VCaP (cell line): ENCODE data around the gene ZNF808.
A peak's percentile ranks its signal among the peaks of the same experiment; 100 is the strongest.
"Not testable (repeated sequence)": the region's sequence is repeated elsewhere in the genome, so short reads cannot be mapped to it uniquely, and the experiment has no call there.

Experiments used
- H3K27ac ChIP-seq: fragments of 450-650 bp; 2 replicates; pipeline ENCODE4 v1.5.1; 2017
- TF ChIP-seq, protein P1 (sequence below): fragments of 450-650 bp; conservative IDR thresholded peaks from 2 replicates; pipeline ENCODE4 v1.5.1; 2017; ENCODE audit warnings: mild to moderate bottlenecking, moderate library complexity

ZNF808 gene

DNA sequence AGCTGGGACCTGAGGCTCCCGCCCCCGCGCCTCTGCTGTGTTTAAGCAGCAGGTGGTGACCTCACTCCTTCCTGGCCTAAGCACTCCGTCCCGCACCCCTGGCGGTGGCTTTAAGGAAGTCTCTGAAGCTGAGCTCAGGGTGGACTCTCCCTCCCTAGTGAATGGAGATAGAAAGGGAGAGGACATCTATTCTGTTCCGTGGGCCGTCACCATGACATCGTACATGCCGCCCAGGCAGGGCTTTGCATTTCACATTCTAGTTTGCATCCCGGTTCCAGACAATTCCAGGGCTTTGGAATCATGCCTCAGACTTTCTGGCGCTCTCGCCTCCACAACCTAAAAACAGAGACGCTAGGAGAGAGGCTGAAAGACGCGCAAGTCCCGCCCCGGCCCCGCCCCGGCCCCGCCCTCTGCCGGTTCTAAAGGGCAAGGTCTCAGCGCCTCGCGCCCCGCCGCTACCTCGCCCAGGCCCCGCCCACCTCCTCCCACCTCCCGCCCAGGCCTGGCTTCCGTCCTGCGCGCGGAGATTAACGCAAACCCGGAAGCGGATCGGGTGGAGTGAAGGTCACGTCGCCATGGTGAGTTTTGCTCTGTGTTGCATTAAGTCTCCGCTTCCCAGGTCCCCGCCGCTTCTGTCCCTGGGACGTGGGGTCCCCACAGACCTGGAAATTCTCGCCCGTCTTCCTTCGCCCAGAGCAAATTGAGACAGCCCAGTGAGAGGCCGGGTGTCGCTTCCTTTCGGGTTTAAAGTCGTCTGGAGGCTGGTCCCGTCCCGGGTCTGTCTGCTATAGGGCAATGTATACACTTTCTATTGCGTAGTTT lies at the start of gene ZNF808:
ZNF808 (plus strand) TSS at position 535 of the 822 bp plus-strand sequence. CDS start 15,617 bp downstream, outside the sequence.
- peak within 1 kb of the TSS; percentile 91 for H3K27ac ChIP-seq
- TF ChIP-seq, protein P1, sequence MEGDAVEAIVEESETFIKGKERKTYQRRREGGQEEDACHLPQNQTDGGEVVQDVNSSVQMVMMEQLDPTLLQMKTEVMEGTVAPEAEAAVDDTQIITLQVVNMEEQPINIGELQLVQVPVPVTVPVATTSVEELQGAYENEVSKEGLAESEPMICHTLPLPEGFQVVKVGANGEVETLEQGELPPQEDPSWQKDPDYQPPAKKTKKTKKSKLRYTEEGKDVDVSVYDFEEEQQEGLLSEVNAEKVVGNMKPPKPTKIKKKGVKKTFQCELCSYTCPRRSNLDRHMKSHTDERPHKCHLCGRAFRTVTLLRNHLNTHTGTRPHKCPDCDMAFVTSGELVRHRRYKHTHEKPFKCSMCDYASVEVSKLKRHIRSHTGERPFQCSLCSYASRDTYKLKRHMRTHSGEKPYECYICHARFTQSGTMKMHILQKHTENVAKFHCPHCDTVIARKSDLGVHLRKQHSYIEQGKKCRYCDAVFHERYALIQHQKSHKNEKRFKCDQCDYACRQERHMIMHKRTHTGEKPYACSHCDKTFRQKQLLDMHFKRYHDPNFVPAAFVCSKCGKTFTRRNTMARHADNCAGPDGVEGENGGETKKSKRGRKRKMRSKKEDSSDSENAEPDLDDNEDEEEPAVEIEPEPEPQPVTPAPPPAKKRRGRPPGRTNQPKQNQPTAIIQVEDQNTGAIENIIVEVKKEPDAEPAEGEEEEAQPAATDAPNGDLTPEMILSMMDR = peak; percentile 80

DNA sequence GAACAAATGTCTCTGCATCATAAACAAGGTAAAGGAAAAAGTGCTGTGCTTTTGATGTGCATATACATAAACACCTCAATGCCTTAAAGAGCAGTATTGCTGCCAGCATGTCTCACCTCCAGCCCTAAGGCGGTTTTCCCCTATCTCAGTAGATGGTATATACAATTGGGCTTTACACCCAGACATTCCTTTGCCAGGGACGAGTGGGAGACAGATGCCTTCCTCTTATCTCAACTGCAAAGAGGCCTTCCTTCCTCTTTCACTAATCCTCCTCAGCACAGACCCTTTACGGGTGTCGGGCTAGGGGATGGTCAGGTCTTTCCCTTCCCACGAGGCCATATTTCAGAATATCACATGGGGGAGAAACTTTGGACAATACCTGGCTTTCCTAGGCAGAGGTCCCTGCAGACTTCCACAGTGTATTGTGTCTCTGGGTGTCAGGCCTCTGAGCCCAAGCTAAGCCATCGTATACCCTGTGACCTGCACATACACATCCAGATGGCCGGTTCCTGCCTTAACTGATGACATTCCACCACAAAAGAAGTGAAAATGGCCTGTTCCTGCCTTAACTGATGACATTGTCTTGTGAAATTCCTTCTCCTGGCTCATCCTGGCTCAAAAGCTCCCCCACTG lies 43.2 kb upstream of the ZNF808 start:
- not testable (repeated sequence) for H3K27ac ChIP-seq

GRCh38 chr19:52485064-52485463 lies 42.4 kb upstream of the ZNF808 start:
- not testable (repeated sequence) for H3K27ac ChIP-seq

- not testable (repeated sequence) for H3K27ac ChIP-seq
Observed at GRCh38 chr19:52485561-52486240, 41.8 kb upstream of the ZNF808 start.

DNA sequence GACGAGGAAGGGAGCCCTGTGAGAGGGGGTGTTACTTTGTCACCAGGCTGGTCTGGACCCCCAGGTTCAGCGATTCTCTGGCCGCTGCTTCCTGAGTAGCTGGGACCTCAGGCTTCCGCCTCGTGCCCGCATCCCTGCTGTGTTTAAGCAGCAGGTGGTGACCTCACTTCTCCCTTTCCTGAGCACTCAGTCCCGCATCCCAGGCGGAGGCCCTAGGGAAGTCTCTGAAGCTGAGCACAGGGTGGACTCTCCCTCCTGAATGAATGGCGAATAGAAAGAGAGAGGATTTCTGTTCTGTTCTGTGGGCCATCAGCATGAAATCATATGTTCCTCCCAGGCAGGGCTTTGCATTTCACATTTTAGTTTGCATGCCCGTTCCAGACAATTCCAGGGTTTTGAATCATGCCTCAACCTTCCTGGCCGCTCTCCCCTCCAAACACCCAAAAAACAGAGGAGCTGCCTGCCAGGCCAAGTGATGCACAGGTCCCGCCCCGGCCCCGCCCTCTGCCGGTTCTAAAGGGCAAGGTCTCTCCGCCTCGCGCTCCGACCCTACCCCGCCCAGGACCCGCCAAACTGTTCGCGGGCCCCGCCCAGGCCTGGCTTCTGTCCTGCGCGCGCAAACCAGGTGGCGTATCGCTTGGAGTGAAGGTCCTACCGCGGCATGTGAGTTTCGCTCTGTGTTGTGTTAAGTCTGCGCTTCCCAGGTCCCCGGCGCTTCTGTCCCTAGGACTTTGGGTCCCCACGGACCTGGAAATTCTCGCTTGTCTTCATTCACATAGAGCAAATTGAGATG lies 35.1 kb upstream of the ZNF808 start:
- TF ChIP-seq, protein P1 = no peak
- H3K27ac ChIP-seq = no peak overlapping the region

GRCh38 chr19:52492994-52493470 lies 34.4 kb upstream of the ZNF808 start:
- H3K27ac ChIP-seq = no peak overlapping the region
- TF ChIP-seq, protein P1 = no peak

- TF ChIP-seq, protein P1 = no peak
- no peak overlapping the region for H3K27ac ChIP-seq
Observed at GRCh38 chr19:52494518-52494917, 33.0 kb upstream of the ZNF808 start.

DNA sequence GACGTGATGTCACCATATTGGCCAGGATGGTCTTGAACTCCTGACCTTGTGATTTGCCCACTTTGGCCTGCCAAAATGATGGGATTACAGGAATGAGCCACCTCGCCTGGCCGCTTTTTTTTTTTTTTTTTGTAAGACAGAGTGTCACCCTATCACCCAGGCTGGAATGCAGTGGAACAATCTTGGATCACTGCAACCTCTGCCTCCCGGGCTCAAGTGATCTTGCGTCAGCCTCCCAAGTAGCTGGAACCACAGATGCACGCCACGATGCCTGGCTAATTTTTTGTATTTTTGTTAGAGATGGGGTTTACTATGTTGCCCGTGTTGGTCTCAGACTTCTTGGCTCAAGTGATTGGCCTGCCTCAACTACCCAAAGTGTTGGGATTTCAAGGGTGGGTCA lies 28.9 kb upstream of the ZNF808 start:
- no peak overlapping the region for H3K27ac ChIP-seq
- TF ChIP-seq, protein P1 = no peak

GRCh38 chr19:52500474-52500873 lies 27.0 kb upstream of the ZNF808 start:
- not testable (repeated sequence) for H3K27ac ChIP-seq

- H3K27ac ChIP-seq = not testable (repeated sequence)
Observed at GRCh38 chr19:52500991-52501390, 26.5 kb upstream of the ZNF808 start.
